SK-N-SH (cell line): Measurements from ENCODE around the gene CDK1. TPM values are rescaled to one million over a fixed set of nuclear protein-coding genes. Genes with fewer than 3 reads are reported as not detected.

Source experiments
- CTCF ChIA-PET: fragments of 300-600, 350-600 bp; formaldehyde crosslinking; extraction: SDS; loops from one replicate; lab custom pipeline; 2021; lab: Yijun Ruan, JAX
- POLR2A ChIA-PET: fragments of 350-600 bp; sonication (Branson Sonifier 250); formaldehyde crosslinking; extraction: SDS; loops from one replicate; lab custom pipeline; 2020; ENCODE audit warnings: antibody characterized with exemption, inconsistent platforms; lab: Yijun Ruan, JAX
- DNase-seq: peaks from one replicate; pipeline ENCODE4 v3.0.0; 2012
- H2AFZ ChIP-seq: fragments of 200-600 bp; sonication (generic); 2 replicates; pipeline ENCODE4 v1.8.1; 2016; ENCODE audit warnings: antibody characterized with exemption, mild to moderate bottlenecking, low read depth
- H3F3A ChIP-seq: fragments of 200-600 bp; sonication (generic); replicated peaks from 2 replicates; pipeline ENCODE3; 2016; ENCODE audit warnings: antibody characterized with exemption, mild to moderate bottlenecking; ENCODE audit not compliant: insufficient read depth
- H3K27ac ChIP-seq, 2 experiments: fragments of 200-500 bp in 1 of 2; fragments of 200-600 bp in 1 of 2; sonication (Bioruptor generic) in 1 of 2; sonication (generic), shearing (Covaris generic) in 1 of 2; 2 replicates each; pipeline versions ENCODE4 v1.5.1 to v1.6.1; 2014 to 2016; ENCODE audit warnings: low read depth in 2 of 2, inconsistent platforms in 1 of 2, low read length in 1 of 2, mild to moderate bottlenecking in 1 of 2, mixed read lengths in 1 of 2
- H3K27me3 ChIP-seq: fragments of 200-600 bp; sonication (generic), shearing (Covaris generic); 2 replicates; pipeline ENCODE4 v1.6.1; 2016; ENCODE audit warnings: mixed run types; ENCODE audit not compliant: insufficient read depth
- H3K36me3 ChIP-seq, 2 experiments: fragments of 200-500 bp in 1 of 2; fragments of 200-600 bp in 1 of 2; sonication (Bioruptor generic) in 1 of 2; sonication (generic) in 1 of 2; replicated peaks in 1 of 2; 2 replicates each; pipeline versions ENCODE3 to v1.5.1; 2014 to 2016; ENCODE audit warnings: low read length in 1 of 2, mild to moderate bottlenecking in 1 of 2; ENCODE audit not compliant: insufficient read depth in 2 of 2, control insufficient read depth in 1 of 2
- H3K4me1 ChIP-seq, 2 experiments: fragments of 200-500 bp in 1 of 2; fragments of 200-600 bp in 1 of 2; sonication (Bioruptor generic) in 1 of 2; sonication (generic), shearing (Covaris generic) in 1 of 2; 2 replicates each; pipeline versions ENCODE4 v1.5.1 to v1.6.1; 2014 to 2016; ENCODE audit warnings: low read depth in 1 of 2, low read length in 1 of 2, mixed run types in 1 of 2; ENCODE audit not compliant: insufficient read depth in 2 of 2, control insufficient read depth in 1 of 2
- H3K4me2 ChIP-seq: fragments of 200-600 bp; sonication (generic), shearing (Covaris generic); 2 replicates; pipeline ENCODE4 v1.6.1; 2017; ENCODE audit warnings: mixed run types
- H3K4me3 ChIP-seq, 2 experiments: fragments of 200-500 bp in 1 of 2; fragments of 200-600 bp in 1 of 2; sonication (Bioruptor generic) in 1 of 2; sonication (generic), shearing (Covaris generic) in 1 of 2; 2 replicates each; pipeline versions ENCODE4 v1.5.1 to v1.8.1; 2014 to 2016; ENCODE audit warnings: low read depth in 2 of 2, inconsistent platforms in 1 of 2, low read length in 1 of 2, mild to moderate bottlenecking in 1 of 2, mixed read lengths in 1 of 2, moderate library complexity in 1 of 2
- H3K79me2 ChIP-seq: fragments of 200-600 bp; sonication (generic); 2 replicates; pipeline ENCODE4 v1.8.1; 2017; ENCODE audit warnings: mild to moderate bottlenecking; ENCODE audit not compliant: insufficient read depth
- H3K9ac ChIP-seq: fragments of 200-600 bp; sonication (generic); 2 replicates; pipeline ENCODE4 v1.6.1; 2017; ENCODE audit warnings: mixed run types
- H3K9me2 ChIP-seq: fragments of 200-600 bp; sonication (generic); 2 replicates; pipeline ENCODE4 v1.6.1; 2017; ENCODE audit warnings: mixed run types
- H3K9me3 ChIP-seq: fragments of 200-600 bp; sonication (generic); 2 replicates; pipeline ENCODE4 v1.6.1; 2017; ENCODE audit warnings: mixed run types, mild to moderate bottlenecking, moderate library complexity
- H4K20me1 ChIP-seq: fragments of 200-600 bp; sonication (generic); 2 replicates; pipeline ENCODE4 v1.6.1; 2017; ENCODE audit warnings: mild to moderate bottlenecking, mixed run types; ENCODE audit not compliant: insufficient read depth
- CHD2 ChIP-seq: fragments of 150-350 bp; IDR thresholded peaks from 2 replicates; pipeline ENCODE4 v1.6.1; 2018; ENCODE audit warnings: low read length; ENCODE audit not compliant: partially characterized antibody
- EP300 ChIP-seq, 2 experiments: IDR thresholded peaks; 2 replicates each; pipeline versions ENCODE4 v1.4.0 to v1.6.1; 2012; ENCODE audit warnings: borderline replicate concordance in 1 of 2, low read depth in 1 of 2, low read length in 1 of 2
- EZH2phosphoT487 ChIP-seq: fragments of 200-600 bp; sonication (generic); IDR thresholded peaks from 2 replicates; pipeline ENCODE4 v1.6.1; 2017; ENCODE audit warnings: low read depth, mixed run types, mild to moderate bottlenecking, antibody characterized with exemption, moderate library complexity, borderline replicate concordance
- FOXM1 ChIP-seq: IDR thresholded peaks from 2 replicates; pipeline ENCODE4 v1.4.0; 2012; ENCODE audit warnings: low read depth, mild to moderate bottlenecking
- GABPA ChIP-seq: IDR thresholded peaks from 2 replicates; pipeline ENCODE4 v1.4.0; 2012; ENCODE audit warnings: low read depth, mild to moderate bottlenecking
- GATA2 ChIP-seq: sonication (generic); formaldehyde crosslinking; IDR thresholded peaks from 2 replicates; pipeline ENCODE4 v1.5.0; 2020; ENCODE audit warnings: mild to moderate bottlenecking, missing genetic modification reagents
- IRF3 ChIP-seq: fragments of 150-350 bp; IDR thresholded peaks from 2 replicates; pipeline ENCODE4 v1.6.1; 2016; ENCODE audit warnings: mild to moderate bottlenecking, low read depth, low read length
- JUND ChIP-seq: IDR thresholded peaks from 2 replicates; pipeline ENCODE4 v1.4.0; 2012
- MAX ChIP-seq: IDR thresholded peaks from 2 replicates; pipeline ENCODE4 v1.4.0; 2012; ENCODE audit warnings: low read depth
- MXI1 ChIP-seq: IDR thresholded peaks from 2 replicates; pipeline ENCODE4 v1.6.1; 2012; ENCODE audit warnings: mild to moderate bottlenecking, low read depth, low read length, improper control_type of control experiment
- POLR2AphosphoS5 ChIP-seq: IDR thresholded peaks from 2 replicates; pipeline ENCODE4 v1.6.1; 2012; ENCODE audit warnings: low read depth, low read length
- RAD21 ChIP-seq: IDR thresholded peaks from 2 replicates; pipeline ENCODE4 v1.6.1; 2012; ENCODE audit warnings: mild to moderate bottlenecking, low read length
- RCOR1 ChIP-seq: fragments of 150-350 bp; IDR thresholded peaks from 2 replicates; pipeline ENCODE4 v1.6.1; 2017; ENCODE audit warnings: antibody characterized with exemption, low read length
- REST ChIP-seq: IDR thresholded peaks from 2 replicates; pipeline ENCODE4 v1.6.1; 2012; ENCODE audit warnings: mild to moderate bottlenecking, low read depth, low read length, moderate library complexity
- RFX5 ChIP-seq: IDR thresholded peaks from 2 replicates; pipeline ENCODE4 v1.6.1; 2012; ENCODE audit warnings: mild to moderate bottlenecking, improper control_type of control experiment, low read length
- RXRA ChIP-seq: IDR thresholded peaks from 2 replicates; pipeline ENCODE4 v1.4.0; 2012; ENCODE audit warnings: low read depth, mild to moderate bottlenecking, borderline replicate concordance
- SMC3 ChIP-seq: IDR thresholded peaks from 2 replicates; pipeline ENCODE4 v1.6.1; 2012; ENCODE audit warnings: low read depth, low read length, improper control_type of control experiment
- TAF1 ChIP-seq: IDR thresholded peaks from 2 replicates; pipeline ENCODE4 v1.6.1; 2012; ENCODE audit warnings: low read depth, mild to moderate bottlenecking, low read length, moderate library complexity, borderline replicate concordance
- TEAD4 ChIP-seq: IDR thresholded peaks from 2 replicates; pipeline ENCODE4 v1.4.0; 2012; ENCODE audit warnings: mild to moderate bottlenecking, borderline replicate concordance; ENCODE audit not compliant: insufficient read depth
- USF1 ChIP-seq: IDR thresholded peaks from 2 replicates; pipeline ENCODE4 v1.4.0; 2012; ENCODE audit warnings: low read depth, borderline replicate concordance
- USF2 ChIP-seq: fragments of 150-350 bp; IDR thresholded peaks from 2 replicates; pipeline ENCODE4 v1.6.1; 2017; ENCODE audit warnings: antibody characterized with exemption, low read length, low read depth, borderline replicate concordance
- YY1 ChIP-seq: IDR thresholded peaks from 2 replicates; pipeline ENCODE4 v1.4.0; 2012; ENCODE audit warnings: low read depth, mild to moderate bottlenecking
- ZBTB33 ChIP-seq: IDR thresholded peaks from 2 replicates; pipeline ENCODE4 v1.4.0; 2012; ENCODE audit warnings: low read depth, borderline replicate concordance
- WGBS: methylation state at CpG from one replicate; pipeline ENCODE4 v1.1.6; 2017; ENCODE audit warnings: low lambda C conversion rate; 5-methylcytosine and 5-hydroxymethylcytosine counted together
- polyA plus RNA-seq, 3 experiments: library from polyadenylated mRNA; depleted of rRNA; stranded (reverse); fragments of >200 nt; gene quantifications; 2 replicates each; pipeline ENCODE4 v1.2.3, GENCODE V29; 2012

Gene CDK1
- polyA plus RNA-seq (2012; rRNA removed) = 20.8 and 22.3 TPM in 2 replicates
- polyA plus RNA-seq (2012; cell fraction: cytosol; rRNA removed) = 30.9 and 34.5 TPM in 2 replicates
- polyA plus RNA-seq (2012; cell fraction: nucleus; rRNA removed) = 9.5 and 24.2 TPM in 2 replicates

GRCh38 chr10:60778214-60778970, at the start of gene CDK1:
Gene CDK1 (plus strand): TSS chr10:60778478. CDS start chr10:60780166, 1,688 bp downstream.
- peak within 1 kb of the TSS; percentile 66 to 90 for H3K4me3 ChIP-seq
- peaks cover 0 to 1% of the 10 kb centered on the region in 2 experiments for H3K36me3 ChIP-seq
- H3K9ac ChIP-seq = peak within 1 kb of the TSS; percentile 89
- no peaks in the 10 kb centered on the region for H3F3A ChIP-seq
- H3K9me2 ChIP-seq = no peaks in the 10 kb centered on the region
- H3K27ac ChIP-seq = peak within 1 kb of the TSS; percentile 65 to 79
- CTCF ChIA-PET = interaction anchor here (0.8 to 1.2 kb wide), 2 partner anchors 10 to 540 kb away, joined by 3 read pairs; no protein-coding TSS in a partner anchor
- DNase-seq = peak; percentile 95
- H3K4me2 ChIP-seq = peak within 1 kb of the TSS; percentile 94
- H4K20me1 ChIP-seq = peaks cover 9% of the 10 kb centered on the region; the same call in 1 of the 2 replicates
- peaks cover 51% of the 10 kb centered on the region for H3K79me2 ChIP-seq
- no peaks in the 10 kb centered on the region for H3K27me3 ChIP-seq
- POLR2A ChIA-PET = interaction anchor here (1.0 kb wide), 1 partner anchor 17 kb away, joined by 3 read pairs; no protein-coding TSS in a partner anchor
- under 1% methylated on average over 41 of the region's 58 CpGs for WGBS
- H3K4me1 ChIP-seq = peaks cover 18 to 20% of the 10 kb centered on the region in 2 experiments; a peak in 3 of 4 replicates
- H2AFZ ChIP-seq = peak within 1 kb of the TSS; percentile 96
- no peaks in the 10 kb centered on the region for H3K9me3 ChIP-seq
- peak; percentile 90 for TF ChIP-seq POLR2AphosphoS5
- TF ChIP-seq USF2 = no peak
- TF ChIP-seq CHD2 = peak; percentile 64
- no peak for TF ChIP-seq USF1
- TF ChIP-seq RFX5 = no peak
- TF ChIP-seq EZH2phosphoT487 = no peak
- peak; percentile 100 for TF ChIP-seq FOXM1
- TF ChIP-seq GABPA = no peak
- no peak for TF ChIP-seq SMC3
- no peak for TF ChIP-seq TEAD4
- no peak for TF ChIP-seq RAD21
- 0 out of 2 replicates have a peak, but pooled peaks have one; percentile 25 for TF ChIP-seq RCOR1
- no peak for TF ChIP-seq RXRA
- TF ChIP-seq EP300 (IDR thresholded peaks at IDR 0.05; ENCODE audit: borderline replicate concordance in 1 of 2, low read depth in 1 of 2, low read length in 1 of 2) = peak in 1 of 2 experiments; percentile 33; a peak in 1 of 4 replicates
- TF ChIP-seq ZBTB33 = no peak
- no peak for TF ChIP-seq GATA2 (CRISPR knock-in tag)
- TF ChIP-seq MAX = no peak; the same call in 1 of the 2 replicates
- TF ChIP-seq YY1 = no peak
- peak; percentile 83 for TF ChIP-seq TAF1
- TF ChIP-seq JUND = no peak
- TF ChIP-seq IRF3 = peak; percentile 62; the same call in 1 of the 2 replicates
- peak; percentile 94 for TF ChIP-seq MXI1
- no peak for TF ChIP-seq REST
